Hypothalamus (tissue), 51 donors: ENCODE results near the gene DNMBP.
"Not testable (repeated sequence)": the region's sequence is repeated elsewhere in the genome, so short reads cannot be mapped to it uniquely, and the experiment has no call there.

ENCODE experiments used
- DNase-seq, 51 donors: peaks; one replicate each; lab custom pipeline; 2025; lab: John Stamatoyannopoulos, UW

The DNMBP gene

DNA sequence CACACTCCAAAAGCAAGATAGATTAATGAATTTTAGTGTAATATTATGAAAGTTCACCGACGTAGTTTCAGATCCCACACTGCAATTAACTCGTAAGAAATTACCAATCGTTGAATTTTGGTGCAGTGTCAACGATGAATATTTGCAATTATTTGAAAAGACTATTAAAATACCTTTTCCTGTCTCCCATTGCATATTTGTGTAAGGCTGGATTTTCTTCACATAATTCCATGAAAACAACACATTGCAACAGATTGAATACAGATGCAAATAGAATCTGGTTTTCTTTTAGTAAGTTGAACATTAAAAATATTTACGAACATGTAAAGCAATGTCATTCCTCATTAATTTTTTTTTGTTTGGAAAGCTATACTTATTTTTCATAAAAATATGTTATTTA, 50.9 kb downstream of the DNMBP start:
- no peak for DNase-seq

DNA sequence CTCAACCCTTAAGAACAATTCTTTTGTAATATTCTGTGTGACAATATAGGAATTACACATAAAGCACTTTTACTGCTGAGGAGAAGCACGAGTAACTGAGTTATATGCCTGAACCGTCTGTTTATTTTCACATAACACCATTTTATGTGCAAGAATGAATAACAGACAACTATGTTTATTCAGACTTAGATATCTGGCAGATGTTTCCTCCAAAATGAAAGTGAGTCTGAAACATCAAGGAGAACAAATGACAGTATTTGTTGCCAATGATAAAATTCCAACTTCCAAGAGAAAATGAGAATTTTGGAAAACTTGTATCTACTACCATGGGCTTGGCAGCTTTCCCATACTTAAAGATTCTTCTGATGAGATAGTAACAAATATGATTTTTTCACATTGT, 51.4 kb downstream of the DNMBP start:
- DNase-seq: no peak

DNA sequence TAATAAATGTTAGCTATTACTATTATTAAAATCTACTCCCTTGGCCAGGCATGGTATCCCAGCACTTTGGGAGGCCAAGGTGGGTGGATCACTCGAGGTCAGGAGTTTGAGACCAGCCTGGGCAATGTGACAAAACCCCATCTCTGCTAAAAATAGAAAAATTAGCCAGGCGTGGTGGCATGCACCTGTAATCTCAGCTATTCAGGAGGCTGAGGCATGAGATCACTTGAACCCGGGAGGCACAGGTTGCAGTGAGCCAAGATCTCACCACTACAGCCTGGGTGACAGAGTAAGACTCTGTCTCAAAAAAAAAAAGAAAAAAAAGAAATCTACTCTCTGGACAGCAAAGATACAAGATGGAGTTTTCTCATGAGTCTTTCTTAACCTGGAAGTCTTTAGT, 56.2 kb downstream of the DNMBP start:
- DNase-seq: not testable (repeated sequence)

DNA sequence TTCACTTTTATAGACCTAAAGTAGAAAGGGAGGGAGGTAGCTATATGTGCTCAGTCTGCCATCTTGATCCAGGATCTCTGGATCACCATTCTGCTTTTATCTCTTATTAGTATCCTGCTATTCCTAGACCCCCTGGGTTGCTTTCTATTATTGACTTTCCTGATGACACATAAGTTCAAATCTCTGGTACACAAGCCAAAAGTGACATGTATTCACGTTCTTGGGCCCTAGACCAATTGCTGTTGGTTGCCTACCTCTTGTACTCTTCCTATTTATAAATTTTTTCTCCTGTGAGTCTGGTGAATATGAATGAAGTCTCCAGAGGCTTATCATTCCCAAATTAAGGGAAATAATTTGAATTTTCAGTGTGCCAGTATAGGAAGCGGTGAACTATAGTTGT, 56.9 kb downstream of the DNMBP start:
- no peak for DNase-seq

DNA sequence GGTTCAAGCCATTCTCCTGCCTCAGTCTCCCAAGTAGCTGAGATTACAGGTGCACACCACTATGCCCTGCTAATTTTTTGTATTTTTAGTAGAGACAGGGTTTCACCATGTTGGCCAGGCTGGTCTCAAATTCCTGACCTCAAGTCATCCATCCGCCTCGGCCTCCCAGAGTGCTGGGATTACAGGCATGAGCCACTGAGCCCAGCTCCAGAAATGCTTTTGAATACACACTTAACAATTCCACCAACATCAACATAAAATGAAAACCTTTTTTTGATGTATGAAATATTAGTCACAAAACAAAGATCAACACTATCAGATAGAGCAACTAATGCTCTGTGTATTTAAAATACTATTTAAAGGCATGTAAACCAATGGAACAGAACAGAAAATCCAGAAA, 63.7 kb downstream of the DNMBP start:
- DNase-seq: not testable (repeated sequence)

DNA sequence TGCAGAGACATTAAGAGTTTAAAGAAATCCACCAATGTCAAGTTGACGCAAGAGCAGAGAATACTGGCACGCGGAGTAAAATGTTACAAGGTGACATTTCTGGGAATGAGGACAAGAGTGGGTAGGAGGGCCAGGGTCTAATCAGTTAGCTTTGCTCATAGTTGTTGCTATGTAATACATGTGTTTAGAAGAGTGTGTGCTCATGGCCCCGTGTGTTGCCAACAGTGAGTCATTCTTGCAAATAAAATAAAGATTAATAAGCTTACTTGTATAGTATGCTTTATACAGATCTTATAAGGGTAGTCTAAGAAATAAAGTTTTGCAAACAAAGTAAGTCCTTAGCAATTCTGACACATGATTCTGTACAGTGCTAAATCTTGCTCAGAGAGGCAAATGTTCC, 64.5 kb downstream of the DNMBP start:
- no peak for DNase-seq

DNA sequence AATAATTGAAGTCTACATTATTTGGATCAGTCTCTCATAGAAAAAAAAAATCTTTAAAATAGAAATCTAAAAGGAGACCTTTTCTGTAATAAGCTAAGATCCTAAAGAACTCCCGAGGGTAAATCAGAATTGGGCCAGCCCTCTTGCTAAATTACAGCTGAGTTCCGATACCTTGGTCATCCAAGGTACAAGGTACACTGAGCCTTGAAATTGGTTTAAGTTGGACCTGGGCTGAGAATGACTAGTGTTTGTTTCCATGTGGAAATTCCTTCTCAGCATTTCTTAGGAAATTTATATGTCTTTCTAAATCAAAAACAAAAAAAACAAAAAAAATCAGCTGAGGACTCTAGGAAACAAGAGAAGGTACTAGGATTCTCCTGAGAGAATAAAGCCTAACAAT, 64.9 kb downstream of the DNMBP start:
- no peak for DNase-seq

DNA sequence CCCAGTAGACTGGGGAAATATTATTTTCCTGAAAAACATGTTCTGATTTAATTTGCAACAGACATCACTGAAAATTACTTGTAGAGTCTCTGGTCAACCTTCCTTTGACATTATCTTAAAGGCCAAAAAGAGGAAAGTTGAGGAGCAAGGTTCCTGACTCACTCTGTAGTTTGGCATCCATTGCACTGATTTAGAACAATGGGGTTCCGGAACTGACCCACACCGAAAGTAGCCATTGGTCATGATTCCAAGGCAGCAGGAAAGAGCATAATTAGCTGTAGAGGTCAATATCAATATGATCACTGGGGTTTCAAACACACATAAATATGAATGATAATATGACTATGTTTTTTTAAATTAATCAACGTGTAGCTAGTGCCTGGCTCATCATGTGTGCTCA, 65.8 kb downstream of the DNMBP start:
- no peak for DNase-seq

DNA sequence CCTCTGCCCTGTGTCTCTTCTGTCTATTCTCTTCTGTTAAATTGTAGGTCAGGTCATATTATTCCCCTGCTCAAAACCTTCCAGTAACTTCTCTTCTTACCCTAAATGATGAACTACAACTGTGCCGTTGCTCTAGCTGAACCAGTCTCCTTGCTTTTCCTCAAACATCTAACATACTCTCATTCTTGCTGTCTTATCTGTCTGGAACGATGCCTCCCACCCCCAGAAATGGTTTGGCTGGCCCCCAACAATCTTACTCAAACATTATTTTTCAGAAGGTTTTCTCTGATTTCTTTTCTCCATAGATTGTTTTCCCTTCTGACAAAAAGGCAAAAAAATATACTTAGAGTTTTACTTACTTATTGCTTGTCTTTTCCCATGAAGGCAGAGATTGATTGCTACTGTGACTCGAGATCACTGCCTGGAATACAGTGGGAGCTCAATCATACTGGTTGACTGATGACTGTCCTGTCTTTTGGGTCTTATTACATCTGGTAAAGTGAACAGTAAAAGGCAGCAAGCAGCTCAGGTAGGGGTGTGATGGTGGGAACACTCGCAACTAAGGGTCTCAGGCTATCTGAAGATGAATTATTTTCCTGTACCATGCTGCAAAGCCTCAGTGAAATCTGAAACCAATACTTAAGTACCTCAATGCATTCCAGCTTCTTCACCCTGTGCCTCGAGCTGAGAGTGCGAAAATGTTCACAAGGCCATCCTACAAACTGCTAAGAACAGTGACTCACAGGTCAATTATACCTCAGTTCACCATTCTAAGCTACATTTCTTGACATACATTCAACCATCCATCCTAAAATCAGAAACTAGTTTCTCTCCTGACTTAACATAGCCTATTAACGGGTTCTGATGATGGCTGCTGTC, 67.6 kb downstream of the DNMBP start:
- no peak for DNase-seq

DNA sequence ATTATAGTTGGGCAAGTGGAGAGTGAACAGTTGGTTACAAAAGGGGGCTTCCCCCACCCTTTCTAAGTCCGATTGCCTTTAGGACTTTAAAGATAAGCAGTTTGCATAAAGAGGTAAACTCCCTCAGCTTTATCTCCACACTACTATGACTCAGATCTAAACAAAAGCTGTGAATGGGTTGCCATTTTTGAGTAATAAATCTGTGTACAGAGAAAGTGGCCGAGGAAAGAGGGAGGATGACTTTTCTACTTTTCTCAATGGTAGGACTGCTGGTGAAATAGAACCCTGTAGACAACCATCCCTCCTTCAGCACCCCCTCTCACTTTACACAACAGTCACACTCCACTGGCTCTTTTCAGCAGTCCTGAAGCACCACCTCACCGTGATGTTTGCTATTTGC, 71.2 kb downstream of the DNMBP start:
- no peak for DNase-seq

DNA sequence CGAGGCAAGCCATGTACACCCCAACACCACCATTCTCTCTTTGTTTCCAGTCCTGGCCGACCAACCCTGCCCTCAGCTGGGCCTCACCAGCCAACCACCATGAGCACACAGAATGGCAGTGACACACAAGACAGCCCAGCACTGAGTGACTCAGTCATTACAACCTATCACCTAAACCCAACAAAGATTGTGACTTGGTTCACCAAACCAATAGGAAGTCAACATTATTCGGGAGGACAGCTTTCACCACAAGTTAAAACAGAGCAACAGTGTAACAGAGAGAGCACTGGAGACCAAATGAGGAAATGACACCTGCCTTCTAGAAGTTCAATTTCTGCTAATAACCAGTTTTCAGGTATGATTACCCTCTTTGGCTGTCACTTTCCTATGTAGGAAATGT, 72.1 kb downstream of the DNMBP start:
- no peak for DNase-seq

DNA sequence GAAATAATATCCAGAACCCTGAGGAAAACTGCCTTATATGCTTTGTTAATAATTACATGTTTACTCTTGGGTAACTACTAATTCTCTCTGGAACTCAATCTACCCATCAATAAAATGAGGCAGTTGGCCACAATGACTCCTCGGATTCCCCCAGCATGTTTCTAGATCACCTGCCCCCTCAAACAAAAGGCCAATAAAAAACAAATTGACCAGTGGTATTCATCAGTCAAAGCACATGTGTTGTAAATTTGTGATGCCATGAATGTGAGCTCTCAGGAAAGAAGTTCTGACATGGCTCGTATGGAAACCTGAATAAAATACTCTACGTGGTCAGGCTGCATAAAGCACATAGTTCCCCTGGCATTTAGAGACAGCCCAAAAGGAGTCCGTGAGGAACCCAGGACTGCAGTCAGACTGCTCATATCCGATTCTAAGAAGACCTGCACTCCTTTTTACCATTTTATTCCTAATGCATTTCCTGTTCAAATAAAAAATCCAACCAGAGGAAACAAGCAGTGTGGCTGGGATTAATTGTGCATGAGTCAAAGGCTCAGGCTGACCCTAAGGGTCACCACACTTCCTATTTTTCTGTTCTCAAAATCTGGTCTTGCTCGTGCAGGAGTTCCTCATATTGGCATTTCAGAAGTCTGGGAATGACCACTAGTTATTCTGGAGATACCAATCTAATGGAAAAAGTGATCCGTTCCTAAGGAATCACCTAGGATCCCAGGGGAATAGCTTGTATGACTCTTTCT, 77.4 kb downstream of the DNMBP start:
- DNase-seq: not testable (repeated sequence)

DNA sequence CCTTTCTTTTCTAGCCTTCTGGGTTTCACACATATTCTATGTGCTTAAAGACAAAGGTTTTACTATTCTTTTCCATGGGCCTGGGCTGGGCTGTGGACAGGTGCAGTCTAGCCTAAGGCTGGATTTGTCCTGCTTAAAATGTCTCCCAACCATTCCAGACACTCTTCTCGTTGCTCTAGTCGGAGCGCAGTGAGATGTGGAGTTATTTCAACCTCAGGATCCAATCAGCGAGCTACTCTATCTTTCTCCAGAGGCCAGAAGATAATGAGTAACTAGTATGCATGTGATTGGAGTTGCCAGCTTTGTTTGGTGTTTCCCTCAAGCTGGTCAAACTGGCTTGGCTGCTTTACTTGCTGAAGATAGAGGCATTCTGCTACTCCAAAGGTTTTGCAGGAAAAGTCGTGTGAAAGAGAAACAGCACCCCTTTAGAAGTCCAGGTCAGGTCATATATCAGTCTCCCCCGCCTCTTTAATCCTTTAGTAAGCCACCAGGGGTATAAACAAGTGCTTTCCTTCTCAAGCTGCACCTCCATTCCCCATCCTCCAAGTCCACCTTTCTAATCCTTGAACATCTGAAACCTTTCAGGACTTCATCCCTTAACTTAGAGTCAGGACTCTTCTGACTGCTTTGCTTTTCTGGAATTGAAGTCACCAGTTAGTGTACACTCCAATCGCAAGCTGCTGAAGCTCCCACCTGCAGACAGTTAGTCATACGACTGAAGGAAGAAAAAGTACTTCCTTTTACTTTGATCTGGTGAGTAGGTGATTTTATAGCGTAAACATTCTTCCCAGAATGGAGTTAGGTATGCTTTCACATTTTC, 78.8 kb downstream of the DNMBP start:
- DNase-seq: peak in 1 of 51 donors; percentile 19

DNA sequence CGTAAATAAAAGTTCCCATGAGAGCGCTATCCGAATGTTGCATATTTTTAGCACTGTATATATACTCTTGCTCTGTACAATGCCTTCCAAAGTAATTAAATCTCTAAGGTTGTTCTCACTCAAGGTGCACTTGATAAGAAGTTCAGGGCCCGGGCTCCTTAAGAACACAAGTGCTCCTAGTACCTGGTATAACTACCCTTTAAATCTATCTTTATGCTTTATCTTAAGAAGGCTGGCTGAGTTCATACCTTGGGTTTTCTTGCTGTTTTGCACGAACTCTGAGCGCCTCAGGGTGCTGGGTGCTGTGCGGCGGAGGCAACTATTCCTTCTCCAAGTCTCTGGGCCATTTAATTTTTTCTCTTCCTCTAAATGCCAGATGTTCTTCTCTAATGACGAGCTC, 80.4 kb downstream of the DNMBP start:
- DNase-seq: no peak

DNA sequence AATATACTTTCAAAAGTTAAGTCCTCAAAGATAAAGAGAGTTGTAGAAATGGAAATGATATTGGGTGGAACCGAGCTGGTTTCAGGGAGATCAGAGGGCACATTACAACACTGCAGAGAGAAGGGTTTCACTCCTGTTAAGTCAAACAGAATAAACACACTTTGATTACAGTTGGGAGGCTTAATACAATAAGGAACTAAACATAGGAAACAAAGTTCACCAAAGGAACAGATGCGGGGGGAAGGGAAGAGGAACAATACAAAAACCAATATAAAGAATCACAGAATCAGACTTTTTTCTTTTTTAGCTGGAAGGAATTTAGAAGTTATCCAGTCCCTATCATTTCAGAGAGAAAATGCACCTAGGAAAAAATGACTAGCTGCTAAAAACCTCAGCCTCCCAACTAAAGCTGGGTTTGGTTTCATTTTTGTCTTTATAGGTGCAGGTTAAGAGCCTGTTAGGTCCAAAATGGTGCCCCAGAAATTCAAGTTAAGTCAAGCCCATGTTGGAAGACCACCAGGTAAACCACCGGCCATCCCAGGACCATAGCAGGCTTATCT, 81.9 kb downstream of the DNMBP start:
- no peak for DNase-seq

DNA sequence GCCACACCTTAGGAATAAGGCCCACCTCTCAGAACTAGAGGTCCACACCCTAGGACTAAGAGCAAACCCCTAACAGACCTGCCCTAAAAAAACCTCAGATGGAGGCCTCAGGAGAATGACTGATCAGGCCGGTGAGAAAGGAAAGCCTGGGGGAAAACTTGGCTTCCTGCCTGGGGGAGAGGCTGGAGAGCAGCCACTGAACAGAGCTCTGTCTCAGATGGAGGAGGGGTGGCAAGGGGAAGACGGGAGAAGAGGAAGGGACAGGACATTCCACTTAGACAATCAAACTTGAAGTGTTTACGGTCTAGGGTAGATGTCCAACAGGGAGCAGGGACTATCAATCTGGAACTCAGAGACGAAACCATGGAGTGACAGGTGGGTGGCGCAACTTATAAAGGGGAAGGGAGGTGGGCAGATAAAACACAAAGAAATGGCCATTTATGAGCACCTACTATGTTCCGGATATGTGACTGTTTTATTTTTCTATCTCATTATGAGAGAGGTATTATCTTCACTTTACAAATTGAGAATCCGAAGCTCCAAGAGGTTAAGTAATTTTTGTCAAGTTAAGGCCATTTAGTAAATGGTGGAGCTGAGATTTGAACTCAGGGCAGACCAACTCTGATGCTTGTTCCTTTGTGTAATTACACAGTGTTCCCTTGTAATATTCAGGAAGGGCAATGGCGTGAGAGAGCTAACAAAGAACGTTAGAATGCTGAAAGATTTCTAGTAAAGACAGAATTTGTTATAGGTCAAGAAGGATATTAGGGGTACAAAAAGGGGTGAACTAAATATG, 82.6 kb downstream of the DNMBP start:
- DNase-seq: peak in 26 of 51 donors; percentile 4 to 57 (median 24)

DNA sequence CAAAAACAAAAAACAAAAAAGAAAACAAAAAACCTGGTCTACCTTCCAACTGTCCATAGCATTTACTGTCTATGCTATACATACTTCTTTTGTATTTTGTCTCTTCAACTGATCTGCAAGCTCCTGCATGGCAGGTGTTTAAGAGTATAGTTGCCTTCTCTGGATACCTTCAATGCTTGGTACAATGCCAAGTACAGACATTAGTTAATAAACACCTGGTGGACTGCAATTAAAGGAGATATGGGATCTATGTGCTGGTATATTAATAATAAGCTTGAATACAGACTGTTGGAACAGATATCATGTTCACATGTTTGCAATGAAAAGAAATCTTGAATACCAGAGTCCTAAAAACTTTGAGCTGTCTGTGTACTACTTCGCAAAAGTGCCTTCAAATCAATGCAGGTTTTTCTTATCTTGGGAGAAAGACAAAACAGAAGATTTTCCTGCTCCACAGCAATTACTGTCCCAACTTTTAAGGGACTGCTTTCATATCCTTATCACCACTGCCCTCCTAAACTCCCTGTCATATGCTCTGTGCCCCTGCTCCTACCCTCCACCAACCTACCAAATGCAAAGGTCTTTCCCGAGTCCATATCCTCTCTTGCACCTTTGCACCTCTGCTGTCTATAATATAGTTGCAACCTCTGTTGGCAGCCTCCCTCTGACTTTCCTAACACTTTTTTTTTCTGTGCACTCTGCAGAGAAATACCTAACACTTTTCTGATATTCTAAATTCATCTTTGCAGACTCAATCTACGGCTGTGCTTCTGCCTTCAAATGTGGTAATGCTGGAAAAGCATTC, 85.1 kb downstream of the DNMBP start:
- no peak for DNase-seq

DNA sequence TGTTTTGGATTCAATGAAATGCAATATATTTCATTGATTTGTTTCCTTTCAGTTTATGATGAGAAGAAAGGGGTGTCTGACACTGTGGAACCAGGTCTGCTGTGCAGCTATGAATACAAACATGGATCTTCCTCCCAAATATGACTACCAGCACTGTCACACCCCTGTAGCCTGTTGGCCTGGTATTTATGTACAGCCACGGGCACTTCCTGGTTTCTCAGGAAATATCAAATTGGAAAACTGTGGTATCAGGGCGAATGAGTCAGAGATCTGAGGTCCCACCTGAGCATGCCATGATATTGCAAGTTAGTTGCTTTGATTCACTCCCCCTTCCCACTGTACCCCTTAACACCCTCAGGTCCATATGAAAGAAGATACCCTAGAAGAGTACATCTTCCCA, 87.8 kb downstream of the DNMBP start:
- no peak for DNase-seq

DNA sequence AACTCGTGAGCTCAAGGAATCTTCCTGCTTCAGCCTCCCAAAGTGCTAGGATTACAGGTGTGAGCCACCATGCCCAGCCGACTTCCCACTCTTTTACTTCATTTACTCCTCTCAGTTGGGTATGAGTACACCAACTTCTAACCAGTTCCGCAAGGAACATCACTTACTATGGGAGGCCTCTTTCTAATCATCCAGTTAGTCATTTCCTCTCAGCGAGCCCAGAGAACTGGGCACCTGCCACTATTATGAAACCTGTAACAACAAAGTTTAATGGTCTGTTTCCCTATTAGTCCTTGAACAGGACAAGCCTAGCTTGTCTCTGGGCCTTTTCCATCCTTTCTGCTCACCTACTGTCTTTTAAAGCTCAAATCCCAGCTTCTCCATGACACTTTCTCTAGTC, 88.8 kb downstream of the DNMBP start:
- no peak for DNase-seq
